ENCODE data around the gene ADCYAP1R1.

The ADCYAP1R1 gene

DNA sequence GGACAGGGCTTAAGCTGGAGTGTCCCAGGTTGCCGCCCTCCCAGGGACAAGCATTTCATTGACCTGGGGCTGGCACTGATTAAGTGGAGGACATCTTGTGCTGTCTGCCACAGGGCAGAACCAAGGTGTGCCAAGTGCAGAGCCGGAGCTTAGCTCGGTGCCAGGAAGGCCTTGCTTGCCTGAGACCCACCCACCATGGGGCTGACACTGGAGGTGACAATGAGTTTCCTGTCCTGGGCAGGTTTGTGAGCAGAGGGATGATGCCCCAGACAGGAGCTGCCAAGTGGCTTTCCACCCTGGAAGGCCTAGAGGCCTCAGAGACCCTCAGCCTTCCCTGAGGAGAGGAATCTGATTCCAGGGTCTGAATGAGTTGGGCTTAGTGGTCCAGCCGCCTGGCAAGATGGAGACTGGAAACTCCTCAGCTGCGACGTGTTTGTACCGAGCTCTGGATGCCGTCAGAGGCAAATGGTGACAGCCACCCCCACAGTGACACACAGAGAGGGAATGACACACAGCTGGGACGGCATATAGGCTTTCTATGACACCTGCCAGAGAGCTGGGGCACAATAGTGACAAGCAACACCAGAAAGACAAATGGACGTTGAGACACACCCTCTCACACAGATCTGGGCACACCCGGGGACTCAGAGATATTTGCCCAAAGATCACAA, 2.6 kb downstream of the ADCYAP1R1 start:
- Histone ChIP-seq H3K9me3 (ENCODE audit: control insufficient read depth in 1 of 2, low read length in 2 of 2) (no peaks in the 10 kb centered on the region), H3K27ac (ENCODE audit: low read depth, low read length) (no peak overlapping the region), H3K36me3 (ENCODE audit: control insufficient read depth in 1 of 2, insufficient read depth in 2 of 2, low read length in 2 of 2) (no peaks in the 10 kb centered on the region), H3K4me1 (ENCODE audit: control insufficient read depth in 1 of 2, insufficient read depth in 2 of 2, low read length in 2 of 2) (no peaks in the 10 kb centered on the region), H3K9ac (ENCODE audit: low read depth in 1 of 2, low read length in 2 of 2) (no peak overlapping the region), H3K4me3 (ENCODE audit: low read depth in 1 of 2, low read length in 2 of 2) (no peak overlapping the region), H3K27me3 (ENCODE audit: control insufficient read depth in 1 of 2, insufficient read depth in 2 of 2, low read length in 2 of 2) (peaks cover 24 to 33% of the 10 kb centered on the region in 2 donors)

DNA sequence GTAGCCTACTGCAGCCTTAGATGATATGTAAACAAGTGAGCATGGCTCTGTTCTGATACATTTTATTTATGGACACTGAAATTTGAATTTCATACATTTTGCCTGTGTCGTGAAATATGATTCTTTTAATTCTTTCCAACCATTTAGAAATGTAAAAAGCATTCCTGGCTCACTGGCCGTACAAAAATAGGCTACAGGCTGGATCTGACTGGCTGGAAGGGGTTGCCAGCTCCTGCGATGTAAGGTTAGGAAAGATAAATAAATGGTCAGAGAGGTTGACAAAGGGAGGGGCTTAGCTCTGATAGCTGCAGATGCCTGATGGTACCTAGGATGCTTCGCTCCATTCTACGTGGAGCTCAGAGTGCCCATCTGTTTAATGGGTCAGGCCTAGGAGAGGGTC, 3.4 kb downstream of the ADCYAP1R1 start:
- H3K4me1 ChIP-seq (ENCODE audit: control insufficient read depth in 1 of 2, insufficient read depth in 2 of 2, low read length in 2 of 2), result no peaks in the 10 kb centered on the region
- H3K9me3 ChIP-seq (ENCODE audit: control insufficient read depth in 1 of 2, low read length in 2 of 2), result no peaks in the 10 kb centered on the region
- H3K27ac ChIP-seq (ENCODE audit: low read depth, low read length), result no peak overlapping the region
- H3K4me3 ChIP-seq (ENCODE audit: low read depth in 1 of 2, low read length in 2 of 2), result no peak overlapping the region
- no peak overlapping the region for H3K9ac ChIP-seq (ENCODE audit: low read depth in 1 of 2, low read length in 2 of 2)
- H3K36me3 ChIP-seq (ENCODE audit: control insufficient read depth in 1 of 2, insufficient read depth in 2 of 2, low read length in 2 of 2), result no peaks in the 10 kb centered on the region
- peaks cover 20 to 33% of the 10 kb centered on the region in 2 donors for H3K27me3 ChIP-seq (ENCODE audit: control insufficient read depth in 1 of 2, insufficient read depth in 2 of 2, low read length in 2 of 2)

DNA sequence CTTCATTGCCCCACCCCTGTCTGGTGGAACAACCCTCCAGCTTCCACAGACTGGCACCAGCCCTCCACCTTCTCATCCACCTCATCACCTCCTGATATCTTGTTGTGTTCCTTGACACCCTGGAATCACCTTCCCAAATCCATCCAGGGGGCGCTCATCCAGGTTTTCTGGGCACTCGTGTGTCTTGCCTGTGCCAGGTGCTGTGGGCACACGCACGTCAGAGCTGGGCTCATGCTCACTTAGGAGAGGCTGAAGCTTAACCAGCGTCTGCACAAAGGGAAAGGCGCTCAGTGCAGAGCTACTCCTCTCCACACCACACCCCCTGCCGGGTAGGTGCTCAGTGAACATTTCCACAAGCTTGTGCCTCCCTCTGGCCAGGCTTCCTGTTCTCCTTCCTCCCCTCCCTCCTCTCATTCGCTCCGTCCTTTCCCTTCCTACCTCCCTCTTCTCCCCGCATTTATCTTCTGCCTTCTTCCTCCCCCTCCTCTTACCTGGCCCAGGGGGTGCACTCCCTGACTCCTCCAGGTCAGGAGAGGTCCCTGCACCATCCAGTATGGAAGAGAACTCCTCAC, 4.8 kb downstream of the ADCYAP1R1 start:
- no peaks in the 10 kb centered on the region for H3K9me3 ChIP-seq (ENCODE audit: control insufficient read depth in 1 of 2, low read length in 2 of 2)
- H3K27me3 ChIP-seq (ENCODE audit: control insufficient read depth in 1 of 2, insufficient read depth in 2 of 2, low read length in 2 of 2), result peaks cover 19 to 27% of the 10 kb centered on the region in 2 donors
- no peak overlapping the region for H3K9ac ChIP-seq (ENCODE audit: low read depth in 1 of 2, low read length in 2 of 2)
- H3K36me3 ChIP-seq (ENCODE audit: control insufficient read depth in 1 of 2, insufficient read depth in 2 of 2, low read length in 2 of 2), result no peaks in the 10 kb centered on the region
- no peak overlapping the region for H3K4me3 ChIP-seq (ENCODE audit: low read depth in 1 of 2, low read length in 2 of 2)
- no peaks in the 10 kb centered on the region for H3K4me1 ChIP-seq (ENCODE audit: control insufficient read depth in 1 of 2, insufficient read depth in 2 of 2, low read length in 2 of 2)
- H3K27ac ChIP-seq (ENCODE audit: low read depth, low read length), result no peak overlapping the region

DNA sequence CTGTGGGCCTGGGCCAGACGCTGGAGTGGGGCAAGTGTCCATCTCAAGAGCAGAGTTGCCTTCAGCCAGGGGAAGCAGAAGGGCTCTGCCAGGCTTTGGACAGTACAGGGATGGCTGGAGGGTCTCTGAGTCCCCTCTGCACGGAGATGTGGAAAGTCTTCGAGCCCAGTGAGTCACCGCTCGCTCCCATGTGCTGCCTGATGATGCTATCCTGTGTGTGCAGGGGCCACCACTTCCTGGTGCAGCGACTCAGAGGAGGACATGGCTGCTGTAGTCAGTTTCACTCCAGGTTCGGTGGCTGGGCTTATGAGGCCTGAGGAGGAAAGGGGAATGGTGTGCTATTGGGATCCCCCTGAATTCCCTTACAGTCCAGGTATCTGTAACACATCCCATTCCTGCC, 6.0 kb downstream of the ADCYAP1R1 start:
- Histone ChIP-seq H3K27me3 (ENCODE audit: control insufficient read depth in 1 of 2, insufficient read depth in 2 of 2, low read length in 2 of 2) (peaks cover 18 to 23% of the 10 kb centered on the region in 2 donors), H3K4me3 (ENCODE audit: low read depth in 1 of 2, low read length in 2 of 2) (no peak overlapping the region), H3K36me3 (ENCODE audit: control insufficient read depth in 1 of 2, insufficient read depth in 2 of 2, low read length in 2 of 2) (no peaks in the 10 kb centered on the region), H3K4me1 (ENCODE audit: control insufficient read depth in 1 of 2, insufficient read depth in 2 of 2, low read length in 2 of 2) (no peaks in the 10 kb centered on the region), H3K27ac (ENCODE audit: low read depth, low read length) (no peak overlapping the region), H3K9me3 (ENCODE audit: control insufficient read depth in 1 of 2, low read length in 2 of 2) (no peaks in the 10 kb centered on the region), H3K9ac (ENCODE audit: low read depth in 1 of 2, low read length in 2 of 2) (no peak overlapping the region)

DNA sequence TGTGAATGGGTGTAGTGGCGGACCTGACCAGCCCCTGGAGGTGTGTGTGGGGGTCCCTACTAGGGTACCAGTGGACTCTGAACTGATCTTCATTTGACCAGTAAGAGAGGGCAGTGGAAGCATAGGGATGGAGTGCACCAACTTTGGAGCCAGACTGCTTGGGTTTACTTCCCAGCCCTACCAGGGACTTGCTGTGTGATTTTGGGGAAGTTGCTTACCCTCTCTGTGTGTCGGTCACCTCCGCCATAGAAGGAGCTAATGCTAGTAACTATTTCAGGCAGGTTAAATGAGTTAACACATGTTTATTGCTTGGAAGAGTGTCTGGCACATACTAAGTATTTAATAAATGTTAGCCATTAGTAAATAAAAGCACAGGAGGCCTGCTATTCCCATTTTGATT, 6.6 kb downstream of the ADCYAP1R1 start:
- Histone ChIP-seq H3K27ac (ENCODE audit: low read depth, low read length) (no peak overlapping the region), H3K4me3 (ENCODE audit: low read depth in 1 of 2, low read length in 2 of 2) (no peak overlapping the region), H3K4me1 (ENCODE audit: control insufficient read depth in 1 of 2, insufficient read depth in 2 of 2, low read length in 2 of 2) (no peaks in the 10 kb centered on the region), H3K9me3 (ENCODE audit: control insufficient read depth in 1 of 2, low read length in 2 of 2) (no peaks in the 10 kb centered on the region), H3K9ac (ENCODE audit: low read depth in 1 of 2, low read length in 2 of 2) (no peak overlapping the region), H3K36me3 (ENCODE audit: control insufficient read depth in 1 of 2, insufficient read depth in 2 of 2, low read length in 2 of 2) (no peaks in the 10 kb centered on the region), H3K27me3 (ENCODE audit: control insufficient read depth in 1 of 2, insufficient read depth in 2 of 2, low read length in 2 of 2) (peaks cover 12 to 17% of the 10 kb centered on the region in 2 donors)

DNA sequence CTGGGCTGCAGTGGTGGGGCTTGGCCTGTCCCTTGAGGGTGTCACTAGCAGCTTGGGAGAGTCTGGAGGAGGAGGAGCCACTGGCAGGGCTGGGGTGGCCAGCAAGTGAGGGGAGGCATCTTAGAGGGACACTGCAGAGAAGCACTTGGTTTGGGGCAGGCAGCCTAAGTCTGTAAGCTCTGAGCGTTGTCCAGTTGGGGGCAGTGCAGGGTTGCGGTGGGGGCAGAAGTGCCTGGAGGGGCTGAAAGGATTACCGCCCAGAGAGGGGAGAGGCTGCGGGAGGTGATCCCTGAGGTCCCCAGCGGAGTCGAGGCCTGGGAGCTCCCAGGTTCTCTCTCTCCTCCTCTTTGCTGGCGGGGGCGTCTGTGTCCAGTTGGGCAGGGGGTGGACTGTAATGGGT, 7.4 kb downstream of the ADCYAP1R1 start:
- no peaks in the 10 kb centered on the region for H3K36me3 ChIP-seq (ENCODE audit: control insufficient read depth in 1 of 2, insufficient read depth in 2 of 2, low read length in 2 of 2)
- H3K27me3 ChIP-seq (ENCODE audit: control insufficient read depth in 1 of 2, insufficient read depth in 2 of 2, low read length in 2 of 2), result peaks cover 7 to 9% of the 10 kb centered on the region in 2 donors
- H3K9ac ChIP-seq (ENCODE audit: low read depth in 1 of 2, low read length in 2 of 2), result no peak overlapping the region
- H3K27ac ChIP-seq (ENCODE audit: low read depth, low read length), result no peak overlapping the region
- H3K4me3 ChIP-seq (ENCODE audit: low read depth in 1 of 2, low read length in 2 of 2), result no peak overlapping the region
- no peaks in the 10 kb centered on the region for H3K4me1 ChIP-seq (ENCODE audit: control insufficient read depth in 1 of 2, insufficient read depth in 2 of 2, low read length in 2 of 2)
- H3K9me3 ChIP-seq (ENCODE audit: control insufficient read depth in 1 of 2, low read length in 2 of 2), result no peaks in the 10 kb centered on the region

DNA sequence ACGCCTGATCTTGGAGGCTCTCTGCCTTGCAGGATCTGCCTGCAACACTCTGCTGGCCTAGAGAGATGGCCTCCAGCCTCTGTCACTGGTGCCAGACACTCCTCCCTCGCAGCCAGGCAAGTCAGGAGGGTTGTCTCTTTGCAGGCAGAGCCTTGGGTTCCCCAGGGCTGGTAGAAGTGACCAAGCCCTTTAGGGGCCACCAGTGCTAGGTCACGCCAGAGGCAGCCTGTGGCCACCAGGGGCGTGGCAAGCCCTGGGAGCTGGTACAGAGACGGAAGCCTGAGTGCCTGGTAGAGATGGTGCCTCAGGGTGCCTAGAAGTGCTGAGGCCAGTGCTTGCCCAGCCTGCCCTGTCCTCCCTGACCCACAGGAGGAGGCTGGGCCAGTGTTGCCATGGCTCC, 9.1 kb downstream of the ADCYAP1R1 start:
- Histone ChIP-seq H3K27ac (ENCODE audit: low read depth, low read length) (no peak overlapping the region), H3K4me1 (ENCODE audit: control insufficient read depth in 1 of 2, insufficient read depth in 2 of 2, low read length in 2 of 2) (no peaks in the 10 kb centered on the region), H3K4me3 (ENCODE audit: low read depth in 1 of 2, low read length in 2 of 2) (no peak overlapping the region), H3K27me3 (ENCODE audit: control insufficient read depth in 1 of 2, insufficient read depth in 2 of 2, low read length in 2 of 2) (peaks cover 3 to 7% of the 10 kb centered on the region in 2 donors), H3K9ac (ENCODE audit: low read depth in 1 of 2, low read length in 2 of 2) (no peak overlapping the region), H3K36me3 (ENCODE audit: control insufficient read depth in 1 of 2, insufficient read depth in 2 of 2, low read length in 2 of 2) (no peaks in the 10 kb centered on the region), H3K9me3 (ENCODE audit: control insufficient read depth in 1 of 2, low read length in 2 of 2) (no peaks in the 10 kb centered on the region)

DNA sequence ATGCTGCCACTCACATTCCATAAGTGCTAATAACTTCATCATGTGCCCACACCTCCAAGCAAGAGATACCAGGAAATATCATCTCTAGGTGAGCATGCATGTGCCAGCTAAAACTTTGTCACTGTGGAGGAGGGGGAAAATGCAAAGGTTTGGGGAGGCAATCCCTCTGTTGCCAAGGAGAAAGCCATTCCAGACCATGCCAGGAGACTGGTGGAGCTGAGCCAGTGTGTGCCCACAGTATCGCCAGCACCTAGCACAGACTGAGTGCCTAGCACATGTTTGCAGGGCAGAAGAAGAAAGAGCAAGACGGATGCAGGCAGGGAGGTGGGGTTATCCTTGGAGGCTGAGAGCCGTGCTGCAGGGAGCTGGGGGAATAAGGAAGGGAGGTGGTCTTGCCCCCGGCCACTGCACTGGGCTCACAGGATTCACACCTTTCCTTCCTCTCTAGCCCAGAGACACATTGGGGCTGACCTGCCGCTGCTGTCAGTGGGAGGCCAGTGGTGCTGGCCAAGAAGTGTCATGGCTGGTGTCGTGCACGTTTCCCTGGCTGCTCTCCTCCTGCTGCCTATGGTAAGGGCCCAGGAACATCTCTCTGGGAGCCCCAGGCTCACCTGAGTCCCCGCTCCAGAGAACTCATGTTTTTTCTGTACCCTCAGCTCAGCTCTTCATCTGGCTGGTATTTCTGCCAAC, 10.8 kb downstream of the ADCYAP1R1 start:
- Histone ChIP-seq H3K27ac (ENCODE audit: low read depth, low read length) (no peak overlapping the region), H3K36me3 (ENCODE audit: control insufficient read depth in 1 of 2, insufficient read depth in 2 of 2, low read length in 2 of 2) (no peaks in the 10 kb centered on the region), H3K4me3 (ENCODE audit: low read depth in 1 of 2, low read length in 2 of 2) (no peak overlapping the region), H3K9me3 (ENCODE audit: control insufficient read depth in 1 of 2, low read length in 2 of 2) (no peaks in the 10 kb centered on the region), H3K27me3 (ENCODE audit: control insufficient read depth in 1 of 2, insufficient read depth in 2 of 2, low read length in 2 of 2) (peaks cover 0 to 7% of the 10 kb centered on the region in 2 donors), H3K4me1 (ENCODE audit: control insufficient read depth in 1 of 2, insufficient read depth in 2 of 2, low read length in 2 of 2) (no peaks in the 10 kb centered on the region), H3K9ac (ENCODE audit: low read depth in 1 of 2, low read length in 2 of 2) (no peak overlapping the region)

DNA sequence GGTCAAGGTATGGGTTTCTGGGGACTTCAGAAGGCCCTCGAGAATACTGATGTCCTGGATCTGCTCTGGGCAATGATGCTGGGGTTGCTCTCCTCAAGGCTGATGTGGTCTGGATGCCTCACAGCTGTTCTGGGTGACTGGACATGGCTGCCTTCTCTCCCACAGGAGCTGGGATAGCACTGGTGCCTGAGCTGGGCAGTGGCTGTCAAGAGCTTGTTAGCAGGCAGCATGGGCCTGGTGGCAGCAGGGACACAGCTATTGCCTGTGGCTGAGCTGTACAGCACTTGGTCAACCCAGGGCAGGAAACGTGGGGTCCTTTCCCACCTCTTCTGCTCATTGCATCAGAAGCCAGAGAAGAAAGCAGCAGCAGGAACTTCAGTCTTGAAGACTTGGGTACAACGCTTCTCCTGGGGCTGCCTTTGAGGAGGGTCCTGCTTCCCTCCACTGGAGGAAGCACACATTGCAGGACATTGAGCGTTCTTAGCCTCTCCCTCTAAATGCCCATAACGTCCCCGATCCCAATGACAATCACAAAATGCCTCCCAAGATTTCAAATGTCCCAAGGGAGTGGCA, 13.0 kb downstream of the ADCYAP1R1 start:
- Histone ChIP-seq H3K4me1 (ENCODE audit: control insufficient read depth in 1 of 2, insufficient read depth in 2 of 2, low read length in 2 of 2) (no peaks in the 10 kb centered on the region), H3K36me3 (ENCODE audit: control insufficient read depth in 1 of 2, insufficient read depth in 2 of 2, low read length in 2 of 2) (no peaks in the 10 kb centered on the region), H3K4me3 (ENCODE audit: low read depth in 1 of 2, low read length in 2 of 2) (no peak overlapping the region), H3K9ac (ENCODE audit: low read depth in 1 of 2, low read length in 2 of 2) (no peak overlapping the region), H3K9me3 (ENCODE audit: control insufficient read depth in 1 of 2, low read length in 2 of 2) (no peaks in the 10 kb centered on the region), H3K27ac (ENCODE audit: low read depth, low read length) (no peak overlapping the region), H3K27me3 (ENCODE audit: control insufficient read depth in 1 of 2, insufficient read depth in 2 of 2, low read length in 2 of 2) (peaks cover 0 to 5% of the 10 kb centered on the region in 2 donors)

DNA sequence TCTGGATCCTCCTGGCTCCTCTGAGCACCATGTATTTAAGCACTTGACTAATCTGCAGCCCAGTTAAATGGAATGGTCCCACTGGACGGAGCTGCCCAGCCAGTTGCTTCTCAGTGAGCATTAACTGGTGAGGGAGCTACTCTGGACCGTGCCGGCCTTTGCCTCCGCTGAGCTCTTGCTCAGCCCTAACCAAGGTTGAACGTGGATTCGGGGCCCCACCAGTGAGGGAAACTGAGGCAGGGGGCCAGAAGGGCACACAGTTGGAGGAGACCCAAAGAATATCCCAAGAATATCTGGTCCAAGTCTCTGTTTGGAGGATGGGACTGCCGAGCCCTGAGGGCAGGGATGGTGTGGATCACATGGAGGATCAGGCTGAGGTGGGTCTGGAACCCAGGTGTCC, 13.7 kb downstream of the ADCYAP1R1 start:
- H3K36me3 ChIP-seq (ENCODE audit: control insufficient read depth in 1 of 2, insufficient read depth in 2 of 2, low read length in 2 of 2), result no peaks in the 10 kb centered on the region
- no peaks in the 10 kb centered on the region for H3K4me1 ChIP-seq (ENCODE audit: control insufficient read depth in 1 of 2, insufficient read depth in 2 of 2, low read length in 2 of 2)
- H3K4me3 ChIP-seq (ENCODE audit: low read depth in 1 of 2, low read length in 2 of 2), result no peak overlapping the region
- H3K27ac ChIP-seq (ENCODE audit: low read depth, low read length), result no peak overlapping the region
- H3K27me3 ChIP-seq (ENCODE audit: control insufficient read depth in 1 of 2, insufficient read depth in 2 of 2, low read length in 2 of 2), result peaks cover 0 to 5% of the 10 kb centered on the region in 2 donors
- no peak overlapping the region for H3K9ac ChIP-seq (ENCODE audit: low read depth in 1 of 2, low read length in 2 of 2)
- H3K9me3 ChIP-seq (ENCODE audit: control insufficient read depth in 1 of 2, low read length in 2 of 2), result no peaks in the 10 kb centered on the region
